Liver (tissue), 3 donors: ENCODE data around the gene SPTLC2.

ENCODE experiments used
- ATF3 ChIP-seq: IDR thresholded peaks from 2 replicates; pipeline ENCODE4 v1.6.1; 2016; ENCODE audit warnings: antibody characterized with exemption
- CTCF ChIP-seq: fragments of 150-350 bp; IDR thresholded peaks from 2 replicates; pipeline ENCODE4 v1.5.1; 2017; ENCODE audit warnings: improper control_type of control experiment, low read depth, low read length; ENCODE audit not compliant: missing input control
- EGR1 ChIP-seq, 2 donors: IDR thresholded peaks; 2 replicates each; pipeline ENCODE4 v1.6.1; 2016 to 2018; ENCODE audit warnings: antibody characterized with exemption in 2 of 2, low read depth in 2 of 2
- FOXA1 ChIP-seq: IDR thresholded peaks from 2 replicates; pipeline ENCODE4 v1.6.1; 2016; ENCODE audit warnings: antibody characterized with exemption
- GABPA ChIP-seq, 2 donors: IDR thresholded peaks in 1 of 2; conservative IDR thresholded peaks in 1 of 2; 2 replicates each; pipeline ENCODE4 v1.6.1; 2016; ENCODE audit warnings: antibody characterized with exemption in 2 of 2, mild to moderate bottlenecking in 1 of 2, moderate library complexity in 1 of 2
- HNF4A ChIP-seq, 2 donors: conservative IDR thresholded peaks; 2 replicates each; pipeline ENCODE4 v1.6.1; 2016; ENCODE audit warnings: antibody characterized with exemption in 2 of 2, mild to moderate bottlenecking in 2 of 2
- JUND ChIP-seq, 2 donors: IDR thresholded peaks; 2 replicates each; pipeline ENCODE4 v1.6.1; 2016; ENCODE audit warnings: antibody characterized with exemption in 2 of 2
- MAX ChIP-seq: IDR thresholded peaks from 2 replicates; pipeline ENCODE4 v1.6.1; 2016; ENCODE audit warnings: antibody characterized with exemption
- RAD21 ChIP-seq, 2 donors: IDR thresholded peaks; 2 replicates each; pipeline ENCODE4 v1.6.1; 2016; ENCODE audit warnings: antibody characterized with exemption in 2 of 2, mild to moderate bottlenecking in 2 of 2
- REST ChIP-seq: IDR thresholded peaks from 2 replicates; pipeline ENCODE4 v1.6.1; 2016; ENCODE audit warnings: antibody characterized with exemption, mild to moderate bottlenecking
- TAF1 ChIP-seq: conservative IDR thresholded peaks from 2 replicates; pipeline ENCODE4 v1.6.1; 2016; ENCODE audit warnings: antibody characterized with exemption, mild to moderate bottlenecking
- YY1 ChIP-seq: IDR thresholded peaks from 2 replicates; pipeline ENCODE4 v1.6.1; 2016; ENCODE audit warnings: antibody characterized with exemption, mild to moderate bottlenecking
- donor health status: healthy.
- donor health status: healthy.

GRCh38 chr14:77470224-77470870 lies 146.1 kb downstream of the SPTLC2 start:
- no peak for TF ChIP-seq TAF1
- no peak for TF ChIP-seq REST
- TF ChIP-seq CTCF, result no peak
- no peak for TF ChIP-seq RAD21 (IDR thresholded peaks at IDR 0.05)
- TF ChIP-seq MAX, result no peak
- TF ChIP-seq ATF3, result no peak
- TF ChIP-seq GABPA (IDR thresholded peaks at IDR 0.05 in 1 of 2, conservative IDR thresholded peaks at IDR 0.05 in 1 of 2), result no peak
- no peak for TF ChIP-seq HNF4A (conservative IDR thresholded peaks at IDR 0.05)
- TF ChIP-seq FOXA1, result no peak
- TF ChIP-seq EGR1 (IDR thresholded peaks at IDR 0.05; ENCODE audit: low read depth in 2 of 2), result no peak
- no peak for TF ChIP-seq YY1
- TF ChIP-seq JUND (IDR thresholded peaks at IDR 0.05), result no peak
